ENCODE measurements around the gene ZNF644. TPM values are rescaled to one million over a fixed set of nuclear protein-coding genes. Genes with fewer than 3 reads are reported as not detected.

The ZNF644 gene
- total RNA-seq, 1 donor from 2014 or later = 26.2 TPM

GRCh38 chr1:90989990-90990389 is 31.8 kb downstream of the ZNF644 start:
- no peak for TF ChIP-seq CTCF (conservative IDR thresholded peaks at IDR 0.05; ENCODE audit: low read depth, low read length)
- H3K4me3 ChIP-seq (ENCODE audit: low read depth, low read length) = no peak overlapping the region
- DNase-seq (ENCODE audit: low read depth) = no peak

DNA sequence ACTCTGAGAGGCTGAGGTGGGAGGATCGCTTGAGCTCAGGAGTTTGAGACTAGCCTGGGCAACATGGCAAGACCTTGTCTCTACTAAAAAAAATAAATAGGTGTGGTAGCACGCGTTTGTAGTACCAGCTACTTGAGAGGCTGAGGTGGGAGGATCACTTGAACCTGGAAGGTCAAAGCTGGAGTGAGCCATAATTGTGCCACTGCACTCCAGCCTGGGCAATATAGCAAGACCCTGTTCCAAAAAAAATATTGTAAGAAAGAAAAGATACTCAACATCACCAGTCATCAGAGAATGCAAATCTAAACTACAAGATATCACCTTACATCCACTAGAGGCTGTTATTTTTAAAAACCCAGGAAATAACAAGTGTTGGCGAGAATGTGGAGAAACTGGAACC is 32.5 kb downstream of the ZNF644 start:
- no peak overlapping the region for H3K4me3 ChIP-seq (ENCODE audit: low read depth, low read length)
- no peak for TF ChIP-seq CTCF (conservative IDR thresholded peaks at IDR 0.05; ENCODE audit: low read depth, low read length)
- DNase-seq (ENCODE audit: low read depth) = no peak

- TF ChIP-seq CTCF (conservative IDR thresholded peaks at IDR 0.05; ENCODE audit: low read depth, low read length) = no peak
- no peak for DNase-seq (ENCODE audit: low read depth)
- H3K4me3 ChIP-seq (ENCODE audit: low read depth, low read length) = no peak overlapping the region
Measured at GRCh38 chr1:90987841-90988240, 34.0 kb downstream of the ZNF644 start.

GRCh38 chr1:90986953-90987352 is 34.9 kb downstream of the ZNF644 start:
- DNase-seq (ENCODE audit: low read depth) = no peak
- no peak for TF ChIP-seq CTCF (conservative IDR thresholded peaks at IDR 0.05; ENCODE audit: low read depth, low read length)
- H3K4me3 ChIP-seq (ENCODE audit: low read depth, low read length) = no peak overlapping the region

DNA sequence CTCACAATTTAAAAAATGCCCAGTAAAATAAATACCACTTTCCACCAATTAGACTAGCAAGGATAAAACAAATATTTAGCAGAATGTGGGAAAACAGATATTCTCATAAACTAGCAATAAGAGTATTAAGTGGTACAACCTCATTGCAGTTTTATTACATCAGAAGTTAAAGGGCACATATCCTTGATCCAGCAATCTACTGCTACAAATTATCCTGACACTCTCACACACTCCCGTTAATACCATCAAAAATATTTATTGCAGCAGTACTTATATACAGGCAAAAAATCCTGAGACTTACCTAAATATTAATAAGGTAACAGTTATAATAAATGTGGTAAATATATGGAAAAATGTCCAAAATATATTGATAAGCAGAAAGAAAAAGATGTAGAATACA is 44.3 kb downstream of the ZNF644 start:
- DNase-seq (ENCODE audit: low read depth) = no peak
- H3K4me3 ChIP-seq (ENCODE audit: low read depth, low read length) = no peak overlapping the region
- no peak for TF ChIP-seq CTCF (conservative IDR thresholded peaks at IDR 0.05; ENCODE audit: low read depth, low read length)

DNA sequence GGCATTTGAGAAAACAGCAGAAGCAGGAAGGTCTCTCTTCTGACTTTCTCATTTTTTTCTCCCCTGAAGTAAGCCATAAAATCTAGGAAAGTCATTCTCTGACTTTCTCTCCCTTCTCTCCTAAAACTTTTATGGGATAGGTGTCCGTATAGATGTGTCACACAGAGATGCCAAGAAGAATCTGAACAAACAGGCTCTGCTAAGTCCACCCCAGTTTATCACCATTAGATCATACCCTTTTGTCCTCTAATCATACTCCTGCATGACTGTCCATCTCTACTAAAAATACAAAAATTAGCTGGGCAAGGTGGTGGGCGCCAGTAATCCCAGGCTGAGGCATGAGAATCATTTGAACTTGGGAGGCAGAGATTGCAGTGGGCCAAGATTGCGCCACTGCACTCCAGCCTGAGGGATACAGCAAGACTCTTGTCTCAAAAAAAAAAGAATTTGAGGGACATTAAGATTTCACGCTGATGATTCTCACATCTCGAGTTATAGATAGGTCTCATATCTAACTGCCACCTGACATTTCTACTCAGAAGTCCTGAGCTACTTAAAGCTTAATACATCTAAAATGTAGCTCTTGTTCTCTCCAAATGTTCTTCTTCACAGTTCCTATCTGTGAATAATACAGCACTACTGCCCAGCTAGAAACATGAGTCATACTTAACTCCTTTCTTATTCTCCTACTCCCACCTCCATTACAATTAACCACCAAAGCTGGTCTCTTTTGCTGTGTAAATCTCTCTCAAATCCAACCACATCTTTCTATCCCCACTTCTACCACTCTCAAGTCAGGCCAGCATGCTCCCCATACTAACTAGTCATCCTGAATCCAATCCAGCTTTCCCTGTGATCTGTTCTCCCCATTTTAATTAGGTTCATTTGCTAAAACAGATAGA is 47.7 kb downstream of the ZNF644 start:
- DNase-seq (ENCODE audit: low read depth) = peak; percentile 36
- no peak overlapping the region for H3K4me3 ChIP-seq (ENCODE audit: low read depth, low read length)
- no peak for TF ChIP-seq CTCF (conservative IDR thresholded peaks at IDR 0.05; ENCODE audit: low read depth, low read length)

GRCh38 chr1:90970208-90970607 is 51.6 kb downstream of the ZNF644 start:
- no peak for DNase-seq (ENCODE audit: low read depth)
- TF ChIP-seq CTCF (conservative IDR thresholded peaks at IDR 0.05; ENCODE audit: low read depth, low read length) = no peak
- no peak overlapping the region for H3K4me3 ChIP-seq (ENCODE audit: low read depth, low read length)

Measured in epithelial cell of proximal tubule (primary cell).